ENCODE results near the gene ATP9A. TPM values are rescaled to one million over a fixed set of nuclear protein-coding genes. Genes with fewer than 3 reads are reported as not detected.

Gene ATP9A
- polyA plus RNA-seq, 1 donor from 2014 or later = 56.1 TPM

DNA sequence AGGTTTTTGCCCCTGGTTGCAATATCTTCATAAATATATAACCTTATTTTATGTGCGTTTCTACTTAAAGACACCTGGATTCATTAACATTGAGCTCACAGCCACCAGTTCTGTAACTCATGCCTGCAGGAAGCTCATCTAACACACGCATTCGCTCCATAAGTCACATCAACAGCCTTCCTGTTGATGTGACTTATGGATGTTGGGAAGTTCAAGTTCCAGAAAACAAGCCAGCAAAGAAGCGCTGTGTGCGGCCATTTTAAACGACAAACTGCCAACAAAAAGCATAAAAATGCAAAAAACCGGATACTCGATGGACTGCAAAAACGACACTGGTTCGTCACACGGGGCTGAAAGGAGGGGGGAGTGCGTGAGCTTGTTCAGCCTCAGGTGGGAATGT, 147.8 kb downstream of the ATP9A start:
- Histone ChIP-seq H3K9ac (ENCODE audit: low read length) (no peak overlapping the region), H3K4me3 (ENCODE audit: low read length) (no peak overlapping the region), H3K27ac (ENCODE audit: low read length) (no peak overlapping the region), H4K20me1 (ENCODE audit: insufficient read depth) (no peaks in the 10 kb centered on the region), H3K4me2 (ENCODE audit: low read length) (no peak overlapping the region), H3K9me3 (ENCODE audit: low read length) (no peaks in the 10 kb centered on the region), H3K36me3 (ENCODE audit: insufficient read depth, low read length) (peaks cover 22% of the 10 kb centered on the region), H3F3A (ENCODE audit: insufficient read depth, low read length, poor library complexity, severe bottlenecking) (no peaks in the 10 kb centered on the region), H3K79me2 (replicated peaks; ENCODE audit: insufficient read depth, low read length) (no peaks in the 10 kb centered on the region), H3K9me2 (ENCODE audit: insufficient read depth, low read length) (no peaks in the 10 kb centered on the region), H3K27me3 (ENCODE audit: insufficient read depth, low read depth, low read length) (no peaks in the 10 kb centered on the region), H2AFZ (ENCODE audit: low read depth, low read length) (no peak overlapping the region)
- TF ChIP-seq SMC3 (conservative IDR thresholded peaks at IDR 0.05; ENCODE audit: poor library complexity) (no peak), RAD21 (conservative IDR thresholded peaks at IDR 0.05) (no peak), EZH2 (IDR thresholded peaks at IDR 0.05; ENCODE audit: borderline replicate concordance, insufficient read depth, low read length, poor library complexity, severe bottlenecking) (no peak), EP300 (conservative IDR thresholded peaks at IDR 0.05; ENCODE audit: poor library complexity, severe bottlenecking) (no peak), POLR2AphosphoS5 (IDR thresholded peaks at IDR 0.05) (no peak), MXI1 (conservative IDR thresholded peaks at IDR 0.05; ENCODE audit: poor library complexity, severe bottlenecking) (no peak), TAF1 (IDR thresholded peaks at IDR 0.05; ENCODE audit: low read depth) (no peak)
- TF ChIP-seq, protein P1, sequence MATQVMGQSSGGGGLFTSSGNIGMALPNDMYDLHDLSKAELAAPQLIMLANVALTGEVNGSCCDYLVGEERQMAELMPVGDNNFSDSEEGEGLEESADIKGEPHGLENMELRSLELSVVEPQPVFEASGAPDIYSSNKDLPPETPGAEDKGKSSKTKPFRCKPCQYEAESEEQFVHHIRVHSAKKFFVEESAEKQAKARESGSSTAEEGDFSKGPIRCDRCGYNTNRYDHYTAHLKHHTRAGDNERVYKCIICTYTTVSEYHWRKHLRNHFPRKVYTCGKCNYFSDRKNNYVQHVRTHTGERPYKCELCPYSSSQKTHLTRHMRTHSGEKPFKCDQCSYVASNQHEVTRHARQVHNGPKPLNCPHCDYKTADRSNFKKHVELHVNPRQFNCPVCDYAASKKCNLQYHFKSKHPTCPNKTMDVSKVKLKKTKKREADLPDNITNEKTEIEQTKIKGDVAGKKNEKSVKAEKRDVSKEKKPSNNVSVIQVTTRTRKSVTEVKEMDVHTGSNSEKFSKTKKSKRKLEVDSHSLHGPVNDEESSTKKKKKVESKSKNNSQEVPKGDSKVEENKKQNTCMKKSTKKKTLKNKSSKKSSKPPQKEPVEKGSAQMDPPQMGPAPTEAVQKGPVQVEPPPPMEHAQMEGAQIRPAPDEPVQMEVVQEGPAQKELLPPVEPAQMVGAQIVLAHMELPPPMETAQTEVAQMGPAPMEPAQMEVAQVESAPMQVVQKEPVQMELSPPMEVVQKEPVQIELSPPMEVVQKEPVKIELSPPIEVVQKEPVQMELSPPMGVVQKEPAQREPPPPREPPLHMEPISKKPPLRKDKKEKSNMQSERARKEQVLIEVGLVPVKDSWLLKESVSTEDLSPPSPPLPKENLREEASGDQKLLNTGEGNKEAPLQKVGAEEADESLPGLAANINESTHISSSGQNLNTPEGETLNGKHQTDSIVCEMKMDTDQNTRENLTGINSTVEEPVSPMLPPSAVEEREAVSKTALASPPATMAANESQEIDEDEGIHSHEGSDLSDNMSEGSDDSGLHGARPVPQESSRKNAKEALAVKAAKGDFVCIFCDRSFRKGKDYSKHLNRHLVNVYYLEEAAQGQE (IDR thresholded peaks at IDR 0.05; ENCODE audit: borderline replicate concordance) = no peak
- TF ChIP-seq, protein P2, sequence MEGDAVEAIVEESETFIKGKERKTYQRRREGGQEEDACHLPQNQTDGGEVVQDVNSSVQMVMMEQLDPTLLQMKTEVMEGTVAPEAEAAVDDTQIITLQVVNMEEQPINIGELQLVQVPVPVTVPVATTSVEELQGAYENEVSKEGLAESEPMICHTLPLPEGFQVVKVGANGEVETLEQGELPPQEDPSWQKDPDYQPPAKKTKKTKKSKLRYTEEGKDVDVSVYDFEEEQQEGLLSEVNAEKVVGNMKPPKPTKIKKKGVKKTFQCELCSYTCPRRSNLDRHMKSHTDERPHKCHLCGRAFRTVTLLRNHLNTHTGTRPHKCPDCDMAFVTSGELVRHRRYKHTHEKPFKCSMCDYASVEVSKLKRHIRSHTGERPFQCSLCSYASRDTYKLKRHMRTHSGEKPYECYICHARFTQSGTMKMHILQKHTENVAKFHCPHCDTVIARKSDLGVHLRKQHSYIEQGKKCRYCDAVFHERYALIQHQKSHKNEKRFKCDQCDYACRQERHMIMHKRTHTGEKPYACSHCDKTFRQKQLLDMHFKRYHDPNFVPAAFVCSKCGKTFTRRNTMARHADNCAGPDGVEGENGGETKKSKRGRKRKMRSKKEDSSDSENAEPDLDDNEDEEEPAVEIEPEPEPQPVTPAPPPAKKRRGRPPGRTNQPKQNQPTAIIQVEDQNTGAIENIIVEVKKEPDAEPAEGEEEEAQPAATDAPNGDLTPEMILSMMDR (IDR thresholded peaks at IDR 0.05; ENCODE audit: poor library complexity, severe bottlenecking) = no peak

DNA sequence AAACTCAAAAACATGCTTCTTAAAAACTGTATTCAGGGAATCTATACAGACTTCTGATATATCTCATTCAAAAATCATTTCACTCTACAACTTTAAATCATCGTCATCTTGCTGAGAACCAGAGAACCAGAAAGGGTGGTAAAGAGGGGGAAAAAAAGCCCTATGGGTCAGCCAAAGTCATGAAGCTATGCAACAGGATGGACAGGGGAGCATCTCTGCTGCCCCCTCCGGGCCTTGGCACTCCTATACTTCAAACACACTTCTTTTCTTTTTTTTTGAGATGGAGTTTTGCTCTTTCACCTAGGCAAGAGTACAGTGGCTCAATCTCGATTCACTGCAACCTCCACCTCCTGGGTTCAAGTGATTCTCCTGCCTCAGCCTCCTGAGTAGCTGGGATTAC, 152.1 kb downstream of the ATP9A start:
- Histone ChIP-seq H3K9me2 (ENCODE audit: insufficient read depth, low read length) (no peaks in the 10 kb centered on the region), H3K27ac (ENCODE audit: low read length) (no peak overlapping the region), H3K9me3 (ENCODE audit: low read length) (no peaks in the 10 kb centered on the region), H2AFZ (ENCODE audit: low read depth, low read length) (no peak overlapping the region), H3K36me3 (ENCODE audit: insufficient read depth, low read length) (peaks cover 12% of the 10 kb centered on the region), H3K4me2 (ENCODE audit: low read length) (no peak overlapping the region), H3K79me2 (replicated peaks; ENCODE audit: insufficient read depth, low read length) (no peaks in the 10 kb centered on the region), H3K4me3 (ENCODE audit: low read length) (no peak overlapping the region), H3K27me3 (ENCODE audit: insufficient read depth, low read depth, low read length) (no peaks in the 10 kb centered on the region), H3K9ac (ENCODE audit: low read length) (no peak overlapping the region), H4K20me1 (ENCODE audit: insufficient read depth) (no peaks in the 10 kb centered on the region), H3F3A (ENCODE audit: insufficient read depth, low read length, poor library complexity, severe bottlenecking) (no peaks in the 10 kb centered on the region)
- TF ChIP-seq TAF1 (IDR thresholded peaks at IDR 0.05; ENCODE audit: low read depth) (no peak), POLR2AphosphoS5 (IDR thresholded peaks at IDR 0.05) (no peak), EZH2 (IDR thresholded peaks at IDR 0.05; ENCODE audit: borderline replicate concordance, insufficient read depth, low read length, poor library complexity, severe bottlenecking) (no peak), EP300 (conservative IDR thresholded peaks at IDR 0.05; ENCODE audit: poor library complexity, severe bottlenecking) (no peak), SMC3 (conservative IDR thresholded peaks at IDR 0.05; ENCODE audit: poor library complexity) (no peak), RAD21 (conservative IDR thresholded peaks at IDR 0.05) (no peak), MXI1 (conservative IDR thresholded peaks at IDR 0.05; ENCODE audit: poor library complexity, severe bottlenecking) (no peak)
- TF ChIP-seq, protein P2 (IDR thresholded peaks at IDR 0.05; ENCODE audit: poor library complexity, severe bottlenecking) = no peak
- TF ChIP-seq, protein P1 (IDR thresholded peaks at IDR 0.05; ENCODE audit: borderline replicate concordance) = no peak

Data from neural cell (in vitro differentiated cells).